GM23338 (cell line): ENCODE measurements around the gene MATCAP1. TPM values are rescaled to one million over a fixed set of nuclear protein-coding genes. Genes with fewer than 3 reads are reported as not detected.

Source experiments
- ATAC-seq: fragments of 200-7000 bp; cut with Tn5 transposase; 3 replicates; pipeline ENCODE4 v1.9.1; 2020
- DNase-seq: peaks from one replicate; pipeline ENCODE4 v3.0.0-alpha.2; 2015; ENCODE audit warnings: low spot score
- H2AFZ ChIP-seq: fragments of 200-600 bp; sonication (generic); 2 replicates; pipeline ENCODE4 v1.8.0; 2016; ENCODE audit warnings: antibody characterized with exemption, mild to moderate bottlenecking, moderate library complexity
- H3F3A ChIP-seq: fragments of 200-600 bp; sonication (generic); replicated peaks from 2 replicates; pipeline ENCODE4 v1.8.0; 2017; ENCODE audit warnings: antibody characterized with exemption, mixed run types, low read depth
- H3K27ac ChIP-seq: fragments of 200-600 bp; sonication (generic); 2 replicates; pipeline ENCODE4 v1.6.1; 2016; ENCODE audit warnings: low read depth
- H3K27me3 ChIP-seq: fragments of 200-600 bp; sonication (generic); 2 replicates; pipeline ENCODE4 v1.8.0; 2016; ENCODE audit warnings: mild to moderate bottlenecking, mixed run types, moderate library complexity; ENCODE audit not compliant: insufficient read depth
- H3K36me3 ChIP-seq: fragments of 200-600 bp; sonication (generic); 2 replicates; pipeline ENCODE4 v1.8.0; 2016; ENCODE audit warnings: mild to moderate bottlenecking; ENCODE audit not compliant: insufficient read depth
- H3K4me1 ChIP-seq: fragments of 200-600 bp; sonication (generic); 2 replicates; pipeline ENCODE4 v1.8.0; 2016; ENCODE audit warnings: mild to moderate bottlenecking, moderate library complexity; ENCODE audit not compliant: insufficient read depth
- H3K4me2 ChIP-seq: fragments of 200-600 bp; sonication (generic); 2 replicates; pipeline ENCODE4 v1.7.1; 2017; ENCODE audit warnings: mixed run types
- H3K4me3 ChIP-seq: fragments of 200-600 bp; sonication (generic); 2 replicates; pipeline ENCODE4 v1.6.1; 2016; ENCODE audit warnings: mixed run types
- H3K79me2 ChIP-seq: fragments of 200-600 bp; sonication (generic); replicated peaks from 2 replicates; pipeline ENCODE4 v1.8.0; 2017; ENCODE audit warnings: mild to moderate bottlenecking; ENCODE audit not compliant: insufficient read depth
- H3K9me2 ChIP-seq: fragments of 200-600 bp; sonication (generic); 2 replicates; pipeline ENCODE4 v1.8.0; 2017; ENCODE audit not compliant: insufficient read depth
- H4K20me1 ChIP-seq: fragments of 200-600 bp; sonication (generic); replicated peaks from 2 replicates; pipeline ENCODE4 v1.8.0; 2017; ENCODE audit warnings: mild to moderate bottlenecking; ENCODE audit not compliant: insufficient read depth
- H3K27ac Mint-ChIP-seq: 2 replicates; pipeline ENCODE4 v1.8.0; 2020; ENCODE audit warnings: inconsistent platforms, mild to moderate bottlenecking, moderate library complexity, mixed read lengths
- H3K27me3 Mint-ChIP-seq: 3 replicates; pipeline ENCODE4 v1.8.0; 2022; ENCODE audit warnings: low read depth, mild to moderate bottlenecking, moderate library complexity, mixed read lengths, inconsistent platforms; ENCODE audit not compliant: insufficient read depth, poor library complexity
- H3K36me3 Mint-ChIP-seq: 3 replicates; pipeline ENCODE4 v1.8.0; 2021; ENCODE audit warnings: low read depth, mild to moderate bottlenecking, inconsistent platforms, moderate library complexity, mixed read lengths
- H3K4me1 Mint-ChIP-seq: 3 replicates; pipeline ENCODE4 v1.8.0; 2020; ENCODE audit warnings: mild to moderate bottlenecking, inconsistent platforms, mixed read lengths
- H3K4me3 Mint-ChIP-seq: 3 replicates; pipeline ENCODE4 v1.8.0; 2021; ENCODE audit warnings: moderate library complexity, mild to moderate bottlenecking, inconsistent platforms, mixed read lengths
- H3K9me3 Mint-ChIP-seq: 3 replicates; pipeline ENCODE4 v1.8.0; 2020; ENCODE audit warnings: moderate library complexity, mild to moderate bottlenecking, inconsistent platforms, mixed read lengths
- CREB1 ChIP-seq: fragments of 250-450 bp; sonication (Bioruptor Pico); IDR thresholded peaks from 2 replicates; pipeline ENCODE4 v1.5.0; 2020; ENCODE audit warnings: low read depth, mild to moderate bottlenecking, moderate library complexity
- CTCF ChIP-seq, 2 experiments: fragments of 200-600 bp in 1 of 2; sonication (generic) in 1 of 2; conservative IDR thresholded peaks; 2 replicates each; pipeline versions ENCODE4 v1.5.1 to v1.6.1; 2016 to 2017; ENCODE audit warnings: antibody characterized with exemption in 2 of 2, low read depth in 2 of 2, mild to moderate bottlenecking in 2 of 2, moderate library complexity in 1 of 2
- ETS1 ChIP-seq: IDR thresholded peaks from 2 replicates; pipeline ENCODE4 v1.6.1; 2016; ENCODE audit warnings: antibody characterized with exemption
- EZH2 ChIP-seq: fragments of 200-600 bp; sonication (generic); IDR thresholded peaks from one replicate; pipeline ENCODE4 v1.8.0; 2017; ENCODE audit warnings: antibody characterized with exemption, mild to moderate bottlenecking, low read depth; ENCODE audit not compliant: unreplicated experiment
- EZH2phosphoT487 ChIP-seq: fragments of 200-600 bp; sonication (generic); IDR thresholded peaks from one replicate; pipeline ENCODE4 v1.8.1; 2018; ENCODE audit warnings: antibody characterized with exemption; ENCODE audit not compliant: unreplicated experiment
- JUNB ChIP-seq: IDR thresholded peaks from one replicate; pipeline ENCODE4 v1.6.1; 2016; ENCODE audit warnings: antibody characterized with exemption; ENCODE audit not compliant: unreplicated experiment
- NANOG ChIP-seq: IDR thresholded peaks from 2 replicates; pipeline ENCODE4 v1.6.1; 2016; ENCODE audit warnings: antibody characterized with exemption, borderline replicate concordance
- POLR2AphosphoS5 ChIP-seq: IDR thresholded peaks from 2 replicates; pipeline ENCODE4 v1.6.1; 2016; ENCODE audit warnings: antibody characterized with exemption, low read depth
- REST ChIP-seq: IDR thresholded peaks from one replicate; pipeline ENCODE4 v1.6.1; 2018; ENCODE audit warnings: antibody characterized with exemption; ENCODE audit not compliant: unreplicated experiment
- STAT1 ChIP-seq: IDR thresholded peaks from one replicate; pipeline ENCODE4 v1.6.1; 2016; ENCODE audit warnings: antibody characterized with exemption; ENCODE audit not compliant: unreplicated experiment
- ZNF114 ChIP-seq: fragments of 250-450 bp; sonication (Bioruptor Pico); IDR thresholded peaks from 2 replicates; pipeline ENCODE4 v1.5.0; 2020; ENCODE audit warnings: mild to moderate bottlenecking, moderate library complexity
- ZNF331 ChIP-seq: fragments of 250-450 bp; sonication (Bioruptor Pico); IDR thresholded peaks from 2 replicates; pipeline ENCODE4 v1.5.0; 2020; ENCODE audit warnings: low read depth, mild to moderate bottlenecking, moderate library complexity
- ZNF462 ChIP-seq: fragments of 250-450 bp; sonication (Bioruptor Pico); IDR thresholded peaks from 2 replicates; pipeline ENCODE4 v1.5.0; 2020; ENCODE audit warnings: mild to moderate bottlenecking, moderate library complexity
- polyA plus RNA-seq: library from polyadenylated mRNA; unstranded; fragments of >200 nt; fragmentation: Nextera tagmentation; extraction: Ambion mirVana; gene quantifications from 2 replicates; pipeline ENCODE4 v1.2.1, GENCODE V29; 2016
- total RNA-seq: library from RNA; depleted of rRNA; stranded (reverse); fragments of >200 nt; shearing (Covaris generic); gene quantifications from 2 replicates; pipeline ENCODE4 v1.2.3, GENCODE V29; 2014

The MATCAP1 gene
- total and polyA plus RNA-seq, 2 experiments from 2014 or later: 9.5 to 22.7 TPM

GRCh38 chr16:67148221-67148620 lies 35.5 kb downstream of the MATCAP1 start:
- no peak overlapping the region for H3K27ac ChIP-seq
- no peaks in the 10 kb centered on the region for H3K9me2 ChIP-seq
- H3K4me2 ChIP-seq: no peak overlapping the region
- no peaks in the 10 kb centered on the region; the same call in 1 of the 2 replicates for H4K20me1 ChIP-seq
- DNase-seq (no peak), ATAC-seq (no peak)
- H3F3A ChIP-seq: 0 out of 2 replicates have a peak, but pooled peaks cover 7% of the 10 kb centered on the region
- H3K4me1 ChIP-seq: peaks cover 6% of the 10 kb centered on the region; the same call in 1 of the 2 replicates
- Mint-ChIP-seq H3K9me3 (no peaks in the 10 kb centered on the region), H3K4me3 (no peak overlapping the region), H3K36me3 (peaks cover 29% of the 10 kb centered on the region), H3K27me3 (peaks cover 33% of the 10 kb centered on the region), H3K4me1 (peaks cover 10% of the 10 kb centered on the region; the same call in 2 of the 3 replicates), H3K27ac (no peak overlapping the region)
- H3K79me2 ChIP-seq: no peaks in the 10 kb centered on the region
- no peak overlapping the region for H3K4me3 ChIP-seq
- H3K27me3 ChIP-seq: peaks cover 52% of the 10 kb centered on the region
- no peak overlapping the region for H2AFZ ChIP-seq
- H3K36me3 ChIP-seq: no peaks in the 10 kb centered on the region
- no peak for TF ChIP-seq NANOG
- no peak for TF ChIP-seq REST
- TF ChIP-seq POLR2AphosphoS5: no peak
- TF ChIP-seq ZNF462 (CRISPR knock-in tag): no peak
- no peak for TF ChIP-seq STAT1
- no peak for TF ChIP-seq JUNB
- no peak for TF ChIP-seq ETS1
- no peak for TF ChIP-seq EZH2
- no peak for TF ChIP-seq EZH2phosphoT487
- no peak for TF ChIP-seq CREB1 (CRISPR knock-in tag)
- TF ChIP-seq ZNF114 (CRISPR knock-in tag): no peak
- no peak for TF ChIP-seq CTCF (conservative IDR thresholded peaks at IDR 0.05; ENCODE audit: low read depth in 2 of 2)
- no peak for TF ChIP-seq ZNF331 (CRISPR knock-in tag)
